Vagina (tissue), 2 donors: Measurements from ENCODE around the gene RCE1.

Experiments
- POLR2A ChIP-seq, 2 donors: fragments of 450-650 bp; IDR thresholded peaks; one replicate each; pipeline ENCODE4 v1.6.1; 2017; ENCODE audit warnings: antibody characterized with exemption in 2 of 2, mild to moderate bottlenecking in 2 of 2, moderate library complexity in 2 of 2
- TF ChIP-seq, protein P1 (sequence below), 3 experiments: fragments of 450-650 bp in 2 of 3; fragments of 200-600 bp in 1 of 3; sonication (generic) in 1 of 3; IDR thresholded peaks; one replicate each; pipeline ENCODE4 v1.5.1; 2017 to 2019; ENCODE audit warnings: antibody characterized with exemption in 3 of 3, mild to moderate bottlenecking in 2 of 3, moderate library complexity in 2 of 3

DNA sequence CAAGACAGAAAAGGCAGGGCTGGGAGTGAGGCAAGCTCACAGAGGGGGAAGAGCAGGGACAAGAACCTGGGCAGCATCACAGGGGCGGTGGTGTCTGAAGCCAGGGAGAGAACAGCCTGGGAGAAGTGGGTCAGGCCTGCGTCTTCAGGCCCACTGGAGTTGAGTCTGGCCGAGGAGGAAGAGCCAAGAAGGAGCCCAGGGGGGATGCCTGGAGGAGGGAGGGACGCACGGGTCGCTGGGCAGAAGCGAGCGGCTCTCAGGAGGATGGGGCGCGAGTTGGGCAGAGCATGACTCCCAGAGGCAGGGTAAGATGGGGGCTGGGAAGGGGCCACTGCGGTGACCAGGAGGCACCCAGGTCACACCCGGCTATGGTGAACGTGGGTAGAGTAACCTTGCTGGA, 32.1 kb downstream of the RCE1 start:
- TF ChIP-seq, protein P1, sequence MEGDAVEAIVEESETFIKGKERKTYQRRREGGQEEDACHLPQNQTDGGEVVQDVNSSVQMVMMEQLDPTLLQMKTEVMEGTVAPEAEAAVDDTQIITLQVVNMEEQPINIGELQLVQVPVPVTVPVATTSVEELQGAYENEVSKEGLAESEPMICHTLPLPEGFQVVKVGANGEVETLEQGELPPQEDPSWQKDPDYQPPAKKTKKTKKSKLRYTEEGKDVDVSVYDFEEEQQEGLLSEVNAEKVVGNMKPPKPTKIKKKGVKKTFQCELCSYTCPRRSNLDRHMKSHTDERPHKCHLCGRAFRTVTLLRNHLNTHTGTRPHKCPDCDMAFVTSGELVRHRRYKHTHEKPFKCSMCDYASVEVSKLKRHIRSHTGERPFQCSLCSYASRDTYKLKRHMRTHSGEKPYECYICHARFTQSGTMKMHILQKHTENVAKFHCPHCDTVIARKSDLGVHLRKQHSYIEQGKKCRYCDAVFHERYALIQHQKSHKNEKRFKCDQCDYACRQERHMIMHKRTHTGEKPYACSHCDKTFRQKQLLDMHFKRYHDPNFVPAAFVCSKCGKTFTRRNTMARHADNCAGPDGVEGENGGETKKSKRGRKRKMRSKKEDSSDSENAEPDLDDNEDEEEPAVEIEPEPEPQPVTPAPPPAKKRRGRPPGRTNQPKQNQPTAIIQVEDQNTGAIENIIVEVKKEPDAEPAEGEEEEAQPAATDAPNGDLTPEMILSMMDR (IDR thresholded peaks at IDR 0.05): no peak
- no peak for TF ChIP-seq POLR2A (IDR thresholded peaks at IDR 0.05)
